NCI-H748 (cell line): Measurements from ENCODE around the gene PCYT2.

Experiments used
- DNase-seq: peaks from one replicate; lab custom pipeline; 2025; ENCODE audit not compliant: unreplicated experiment; lab: John Stamatoyannopoulos, UW

The PCYT2 gene

GRCh38 chr17:81914103-81914850 is 3.1 kb upstream of the PCYT2 start:
- DNase-seq: no peak

GRCh38 chr17:81913394-81914102 is 2.3 kb upstream of the PCYT2 start:
- no peak for DNase-seq

- DNase-seq: no peak
These were observed 1.5 kb upstream of the PCYT2 start for GRCh38 chr17:81912441-81913309.

- DNase-seq: no peak
These were observed 770 bp upstream of the PCYT2 start for GRCh38 chr17:81911969-81912368.

GRCh38 chr17:81910840-81911276 is 341 bp downstream of the PCYT2 start:
- peak; percentile 51 for DNase-seq

- DNase-seq: peak; percentile 45
These were observed 996 bp downstream of the PCYT2 start for GRCh38 chr17:81909966-81910839.

- no peak for DNase-seq
These were observed 2.0 kb downstream of the PCYT2 start for GRCh38 chr17:81909231-81909630.

GRCh38 chr17:81908793-81909192 is 2.4 kb downstream of the PCYT2 start:
- no peak for DNase-seq

GRCh38 chr17:81907219-81908145 is 3.7 kb downstream of the PCYT2 start:
- DNase-seq: no peak

- DNase-seq: peak; percentile 23
These were observed 4.6 kb downstream of the PCYT2 start for GRCh38 chr17:81906476-81907218.

- DNase-seq: no peak
These were observed 5.2 kb downstream of the PCYT2 start for GRCh38 chr17:81905993-81906392.

- no peak for DNase-seq
These were observed 5.7 kb downstream of the PCYT2 start for GRCh38 chr17:81905424-81905875.

GRCh38 chr17:81904600-81905423 is 6.4 kb downstream of the PCYT2 start:
- no peak for DNase-seq

GRCh38 chr17:81903896-81904599 is 7.2 kb downstream of the PCYT2 start:
- DNase-seq: no peak

- no peak for DNase-seq
These were observed 7.8 kb downstream of the PCYT2 start for GRCh38 chr17:81903415-81903831.

GRCh38 chr17:81902653-81903414 is 8.4 kb downstream of the PCYT2 start:
- no peak for DNase-seq
